ENCODE measurements around the gene ANKFY1.

ANKFY1 gene

DNA sequence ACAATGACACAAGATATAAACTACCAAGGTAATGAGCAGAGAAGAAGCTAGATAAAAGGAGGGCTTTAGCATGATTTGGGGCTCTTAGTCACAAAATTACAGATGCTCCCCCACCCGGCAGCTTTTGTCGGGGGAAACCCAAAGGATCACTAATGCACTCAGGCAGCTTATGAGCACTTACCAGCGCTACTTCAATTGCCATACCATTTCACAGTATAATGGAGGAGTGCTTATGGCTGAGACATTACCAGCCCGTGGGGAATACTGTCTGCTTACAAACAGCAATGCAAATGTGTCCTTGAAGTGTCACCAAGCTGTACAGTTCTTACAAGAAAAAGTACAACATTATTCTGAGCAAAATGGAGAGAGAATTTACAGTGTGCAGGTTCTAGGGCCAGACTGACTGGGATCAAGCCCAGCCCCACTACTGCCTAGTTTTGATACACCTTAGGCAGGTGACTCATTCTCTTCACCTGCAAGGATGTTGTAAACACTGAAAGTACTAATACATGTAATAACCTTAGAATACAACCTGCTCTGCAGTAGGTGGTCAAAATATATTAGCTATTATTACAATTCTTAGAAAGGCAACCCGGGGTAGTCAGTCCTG, 16.3 kb downstream of the ANKFY1 start:
- no peak overlapping the region for H3K4me3 ChIP-seq (ENCODE audit: low read depth, low read length)
- TF ChIP-seq, protein P1, sequence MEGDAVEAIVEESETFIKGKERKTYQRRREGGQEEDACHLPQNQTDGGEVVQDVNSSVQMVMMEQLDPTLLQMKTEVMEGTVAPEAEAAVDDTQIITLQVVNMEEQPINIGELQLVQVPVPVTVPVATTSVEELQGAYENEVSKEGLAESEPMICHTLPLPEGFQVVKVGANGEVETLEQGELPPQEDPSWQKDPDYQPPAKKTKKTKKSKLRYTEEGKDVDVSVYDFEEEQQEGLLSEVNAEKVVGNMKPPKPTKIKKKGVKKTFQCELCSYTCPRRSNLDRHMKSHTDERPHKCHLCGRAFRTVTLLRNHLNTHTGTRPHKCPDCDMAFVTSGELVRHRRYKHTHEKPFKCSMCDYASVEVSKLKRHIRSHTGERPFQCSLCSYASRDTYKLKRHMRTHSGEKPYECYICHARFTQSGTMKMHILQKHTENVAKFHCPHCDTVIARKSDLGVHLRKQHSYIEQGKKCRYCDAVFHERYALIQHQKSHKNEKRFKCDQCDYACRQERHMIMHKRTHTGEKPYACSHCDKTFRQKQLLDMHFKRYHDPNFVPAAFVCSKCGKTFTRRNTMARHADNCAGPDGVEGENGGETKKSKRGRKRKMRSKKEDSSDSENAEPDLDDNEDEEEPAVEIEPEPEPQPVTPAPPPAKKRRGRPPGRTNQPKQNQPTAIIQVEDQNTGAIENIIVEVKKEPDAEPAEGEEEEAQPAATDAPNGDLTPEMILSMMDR (IDR thresholded peaks at IDR 0.05; ENCODE audit: low read depth, low read length): no peak

DNA sequence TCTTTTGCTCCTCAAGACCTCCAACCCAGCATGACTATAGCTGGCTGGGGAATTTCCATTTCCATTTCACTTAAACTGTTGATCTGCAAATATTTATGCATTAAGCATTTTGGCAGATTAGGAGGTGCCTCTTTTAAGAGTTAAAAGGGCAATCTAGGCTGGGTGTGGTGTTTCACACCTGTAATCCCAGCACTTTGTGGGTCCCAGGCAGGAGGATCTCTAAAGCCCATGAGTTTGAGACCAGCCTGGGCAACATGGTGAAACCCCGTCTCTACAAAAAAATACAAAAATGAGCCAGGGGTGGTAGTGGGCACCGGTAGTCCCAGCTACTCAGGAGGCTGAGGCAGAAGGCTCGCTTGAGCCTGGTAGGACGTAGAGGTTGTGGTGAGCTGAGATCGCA, 17.1 kb downstream of the ANKFY1 start:
- no peak overlapping the region for H3K4me3 ChIP-seq (ENCODE audit: low read depth, low read length)
- TF ChIP-seq, protein P1 (IDR thresholded peaks at IDR 0.05; ENCODE audit: low read depth, low read length): no peak

DNA sequence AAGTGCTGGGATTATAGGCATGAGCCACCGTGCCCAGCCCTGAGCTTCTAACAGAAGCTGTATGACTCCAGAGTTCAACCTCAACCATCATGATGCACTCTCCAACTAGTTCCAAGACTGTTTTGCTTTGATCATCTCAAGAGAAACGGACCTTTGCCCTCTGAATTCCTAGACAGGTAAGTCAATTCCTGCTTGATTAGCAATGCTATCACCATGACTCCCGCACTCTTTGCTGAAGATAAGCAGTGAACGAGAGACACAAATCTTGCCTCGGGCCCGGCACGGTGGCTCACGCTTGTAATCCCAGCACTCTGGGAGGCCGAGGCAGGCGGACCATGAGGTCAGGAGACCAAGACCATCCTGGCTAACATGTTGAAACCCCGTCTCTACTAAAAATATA, 22.2 kb downstream of the ANKFY1 start:
- TF ChIP-seq, protein P1 (IDR thresholded peaks at IDR 0.05; ENCODE audit: low read depth, low read length): no peak

GRCh38 chr17:4236456-4236855, 27.3 kb downstream of the ANKFY1 start:
- TF ChIP-seq, protein P1 (IDR thresholded peaks at IDR 0.05; ENCODE audit: low read depth, low read length): no peak
- no peak overlapping the region for H3K4me3 ChIP-seq (ENCODE audit: low read depth, low read length)

More for the DNA sequence above, 22.2 kb downstream of the ANKFY1 start:
- no peak overlapping the region for H3K4me3 ChIP-seq (ENCODE audit: low read depth, low read length)

GRCh38 chr17:4235372-4236279, 28.2 kb downstream of the ANKFY1 start:
- TF ChIP-seq, protein P1 (IDR thresholded peaks at IDR 0.05; ENCODE audit: low read depth, low read length): no peak
- H3K4me3 ChIP-seq (ENCODE audit: low read depth, low read length): no peak overlapping the region

- no peak overlapping the region for H3K4me3 ChIP-seq (ENCODE audit: low read depth, low read length)
- TF ChIP-seq, protein P1 (IDR thresholded peaks at IDR 0.05; ENCODE audit: low read depth, low read length): no peak
These were observed 29.4 kb downstream of the ANKFY1 start for GRCh38 chr17:4234401-4234800.

DNA sequence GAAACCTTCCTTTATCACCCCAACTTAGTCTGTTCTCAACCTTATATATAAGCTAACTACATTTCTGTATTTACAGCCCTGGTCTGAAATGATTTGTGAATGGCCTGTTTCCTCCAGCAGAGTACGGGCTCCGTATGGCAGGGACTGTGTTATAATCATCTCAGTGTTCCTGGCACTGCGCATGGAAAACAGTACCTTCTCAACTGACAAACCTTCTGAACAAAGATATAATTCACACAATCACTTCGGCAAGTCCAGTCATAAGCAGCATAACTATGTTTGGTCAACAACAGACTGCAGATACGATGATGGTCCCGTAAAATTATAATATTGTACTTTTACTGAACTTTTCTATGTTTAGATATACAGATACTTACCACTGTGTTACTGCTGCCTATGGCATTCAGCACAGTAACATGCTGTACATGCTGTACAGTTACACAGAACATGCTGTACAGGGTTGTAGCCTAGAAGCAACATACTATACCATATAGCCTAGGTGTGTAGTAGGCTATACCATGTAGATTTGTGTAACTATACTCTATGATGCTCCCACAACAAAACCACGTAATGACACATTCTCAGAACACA, 30.0 kb downstream of the ANKFY1 start:
- no peak overlapping the region for H3K4me3 ChIP-seq (ENCODE audit: low read depth, low read length)
- TF ChIP-seq, protein P1 (IDR thresholded peaks at IDR 0.05; ENCODE audit: low read depth, low read length): no peak

Data from WI38 (cell line).